Esophagus squamous epithelium (tissue), 5 donors: ENCODE data around the gene ZNF521. TPM values are rescaled to one million over a fixed set of nuclear protein-coding genes. Genes with fewer than 3 reads are reported as not detected.

Experiments used
- DNase-seq: peaks from one replicate; lab custom pipeline; 2025; lab: John Stamatoyannopoulos, UW
- H3K27ac ChIP-seq, 4 donors: fragments of 200-600 bp; sonication (generic); one replicate each; pipeline ENCODE4 v1.5.1; 2016 to 2019; ENCODE audit warnings: mild to moderate bottlenecking in 1 of 4
- H3K27me3 ChIP-seq, 4 donors: fragments of 200-600 bp; sonication (generic); 1 replicate in 3 of 4; 2 replicates in 1 of 4; pipeline versions ENCODE4 v1.5.1 to v1.6.0; 2017 to 2021; ENCODE audit warnings: antibody characterized with exemption in 1 of 4
- H3K36me3 ChIP-seq, 3 donors: fragments of 200-600 bp; sonication (generic); one replicate each; pipeline ENCODE4 v1.5.1; 2016 to 2019
- H3K4me1 ChIP-seq, 3 donors: fragments of 200-600 bp; sonication (generic); one replicate each; pipeline ENCODE4 v1.5.1; 2017 to 2019
- H3K4me3 ChIP-seq, 4 donors: fragments of 200-600 bp; sonication (generic); 1 replicate in 3 of 4; 2 replicates in 1 of 4; pipeline ENCODE4 v1.5.1; 2016 to 2019; ENCODE audit warnings: mild to moderate bottlenecking in 2 of 4, moderate library complexity in 1 of 4
- H3K9me3 ChIP-seq, 3 donors: fragments of 200-600 bp; sonication (generic); one replicate each; pipeline ENCODE4 v1.5.1; 2016 to 2019
- POLR2A ChIP-seq, 4 donors: fragments of 450-650 bp; IDR thresholded peaks; one replicate each; pipeline ENCODE4 v1.6.1; 2017; ENCODE audit warnings: antibody characterized with exemption in 4 of 4, mild to moderate bottlenecking in 4 of 4, moderate library complexity in 3 of 4
- WGBS, 2 donors: methylation state at CpG; one replicate each; pipeline ENCODE4 v1.1.5; 2018; 5-methylcytosine and 5-hydroxymethylcytosine counted together
- intact Hi-C: fragments of 100-400 bp; cut with DNase I; formaldehyde crosslinking; loops from one replicate; pipeline ENCODE4 v1.15.0; 2022
- total RNA-seq, 4 donors: library from RNA; depleted of rRNA; stranded (reverse); fragments of >200 nt; gene quantifications; one replicate each; pipeline ENCODE4 v1.1.0, GENCODE V29; 2016
- TF ChIP-seq, protein P1 (sequence below), 6 experiments: fragments of 450-650 bp in 4 of 6; fragments of 200-600 bp in 2 of 6; sonication (generic) in 2 of 6; IDR thresholded peaks; one replicate each; pipeline ENCODE4 v1.5.1; 2016 to 2019; ENCODE audit warnings: antibody characterized with exemption in 6 of 6, mild to moderate bottlenecking in 4 of 6, moderate library complexity in 4 of 6
- donor health status: DM: yes; HTN: yes; CAD: no.

ZNF521 gene
- total RNA-seq, 4 donors from 2014 or later = 0.68 to 11.3 (median 4.7) TPM

DNA sequence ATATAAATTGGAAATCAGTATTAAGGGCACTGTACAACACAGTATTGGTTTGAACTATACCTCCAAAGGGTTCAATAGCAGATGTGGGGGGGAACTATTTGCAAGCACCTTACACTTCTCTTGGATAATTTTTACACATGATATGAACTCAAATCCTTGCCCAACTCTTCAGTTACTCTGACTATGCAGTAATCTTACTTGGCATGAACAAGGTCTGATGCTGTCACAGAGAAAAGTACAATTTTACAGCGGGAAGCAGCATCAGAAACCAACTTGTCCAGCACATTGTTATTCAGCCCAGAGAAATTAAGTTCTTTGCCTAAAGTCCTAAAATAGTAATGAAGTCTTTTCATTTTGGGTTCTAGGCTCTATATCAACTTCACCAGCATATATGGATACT lies 98.2 kb downstream of the ZNF521 start:
- Histone ChIP-seq H3K9me3 (no peaks in the 10 kb centered on the region), H3K27ac (no peak overlapping the region), H3K36me3 (no peaks in the 10 kb centered on the region), H3K4me3 (no peak overlapping the region), H3K27me3 (no peaks in the 10 kb centered on the region), H3K4me1 (no peaks in the 10 kb centered on the region)
- TF ChIP-seq, protein P1, sequence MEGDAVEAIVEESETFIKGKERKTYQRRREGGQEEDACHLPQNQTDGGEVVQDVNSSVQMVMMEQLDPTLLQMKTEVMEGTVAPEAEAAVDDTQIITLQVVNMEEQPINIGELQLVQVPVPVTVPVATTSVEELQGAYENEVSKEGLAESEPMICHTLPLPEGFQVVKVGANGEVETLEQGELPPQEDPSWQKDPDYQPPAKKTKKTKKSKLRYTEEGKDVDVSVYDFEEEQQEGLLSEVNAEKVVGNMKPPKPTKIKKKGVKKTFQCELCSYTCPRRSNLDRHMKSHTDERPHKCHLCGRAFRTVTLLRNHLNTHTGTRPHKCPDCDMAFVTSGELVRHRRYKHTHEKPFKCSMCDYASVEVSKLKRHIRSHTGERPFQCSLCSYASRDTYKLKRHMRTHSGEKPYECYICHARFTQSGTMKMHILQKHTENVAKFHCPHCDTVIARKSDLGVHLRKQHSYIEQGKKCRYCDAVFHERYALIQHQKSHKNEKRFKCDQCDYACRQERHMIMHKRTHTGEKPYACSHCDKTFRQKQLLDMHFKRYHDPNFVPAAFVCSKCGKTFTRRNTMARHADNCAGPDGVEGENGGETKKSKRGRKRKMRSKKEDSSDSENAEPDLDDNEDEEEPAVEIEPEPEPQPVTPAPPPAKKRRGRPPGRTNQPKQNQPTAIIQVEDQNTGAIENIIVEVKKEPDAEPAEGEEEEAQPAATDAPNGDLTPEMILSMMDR (IDR thresholded peaks at IDR 0.05) = no peak
- no peak for TF ChIP-seq POLR2A (IDR thresholded peaks at IDR 0.05)
- no peak for DNase-seq
- intact Hi-C loops = no loop called here
- WGBS, 2 donors = 88 to 94% methylated on average over 1 of the region's 1 CpG

DNA sequence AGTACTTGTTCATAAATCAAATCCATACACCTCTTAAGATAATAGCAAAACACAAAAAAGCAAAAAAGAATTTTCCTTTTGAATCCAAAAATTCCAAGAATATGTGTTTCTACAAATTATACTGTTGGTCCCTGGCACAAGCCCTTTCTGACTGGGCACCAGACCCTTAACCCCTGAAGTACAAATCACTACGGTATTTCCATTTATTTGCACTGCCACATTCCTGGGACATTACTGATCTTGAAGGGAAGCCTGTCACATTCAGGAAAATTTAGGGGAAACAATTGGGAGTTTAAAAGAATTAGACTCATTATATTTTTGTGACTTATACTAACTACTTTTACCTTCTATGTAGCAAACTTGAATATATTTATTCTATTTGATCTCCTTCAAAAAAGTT lies 98.8 kb downstream of the ZNF521 start:
- DNase-seq = no peak
- no peaks in the 10 kb centered on the region for H3K36me3 ChIP-seq
- H3K27ac ChIP-seq = no peak overlapping the region
- no peak overlapping the region for H3K4me3 ChIP-seq
- TF ChIP-seq, protein P1 (IDR thresholded peaks at IDR 0.05) = no peak
- TF ChIP-seq POLR2A (IDR thresholded peaks at IDR 0.05) = no peak
- no peaks in the 10 kb centered on the region for H3K9me3 ChIP-seq
- 24 to 45% methylated on average over 1 of the region's 1 CpG for WGBS, 2 donors
- no peaks in the 10 kb centered on the region for H3K27me3 ChIP-seq
- intact Hi-C loops = no loop called here
- H3K4me1 ChIP-seq = no peaks in the 10 kb centered on the region

DNA sequence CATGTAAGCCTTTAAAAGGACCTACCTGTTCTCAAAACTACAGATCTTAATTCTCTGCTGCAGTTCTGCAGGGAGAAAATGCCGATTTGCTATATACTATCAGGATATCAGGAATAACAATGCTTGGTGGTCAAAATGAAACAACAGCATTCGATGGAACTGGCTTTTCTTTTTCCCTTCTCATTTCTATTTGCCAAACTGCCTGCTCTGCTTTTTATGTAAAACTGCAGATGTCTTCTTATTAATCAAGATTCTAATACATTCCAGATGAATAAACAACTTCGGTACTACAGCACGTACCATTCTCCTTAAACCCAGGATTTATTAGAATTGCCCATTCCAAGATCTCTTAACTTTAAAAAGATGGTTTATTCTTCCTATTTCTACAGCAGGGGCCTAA lies 100.9 kb downstream of the ZNF521 start:
- no peaks in the 10 kb centered on the region for H3K27me3 ChIP-seq
- WGBS, 2 donors = 78% methylated on average over 4 of the region's 4 CpGs
- no peaks in the 10 kb centered on the region for H3K4me1 ChIP-seq
- DNase-seq = no peak
- intact Hi-C loops = no loop called here
- TF ChIP-seq, protein P1 (IDR thresholded peaks at IDR 0.05) = no peak
- no peak for TF ChIP-seq POLR2A (IDR thresholded peaks at IDR 0.05)
- no peaks in the 10 kb centered on the region for H3K36me3 ChIP-seq
- H3K4me3 ChIP-seq = no peak overlapping the region
- H3K9me3 ChIP-seq = no peaks in the 10 kb centered on the region
- H3K27ac ChIP-seq = no peak overlapping the region

DNA sequence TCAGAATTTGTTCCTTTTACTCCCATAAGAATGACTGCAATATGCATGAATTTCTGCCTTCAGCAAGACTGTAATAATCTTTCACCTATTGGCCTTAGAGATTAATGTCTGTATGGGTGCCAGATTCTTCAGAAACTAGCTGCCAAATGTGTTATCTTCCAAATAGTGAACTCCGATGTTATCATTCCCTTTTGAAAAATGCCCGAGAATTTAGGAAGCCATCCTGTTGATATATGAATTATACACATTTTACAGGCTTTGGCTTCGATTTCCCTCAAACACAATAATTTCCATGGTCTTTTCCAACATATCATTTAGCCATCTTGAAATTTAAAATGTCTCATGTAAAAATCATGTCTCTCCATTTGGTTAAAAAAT lies 101.5 kb downstream of the ZNF521 start:
- intact Hi-C loops = no loop called here
- Histone ChIP-seq H3K9me3 (no peaks in the 10 kb centered on the region), H3K27ac (no peak overlapping the region), H3K27me3 (no peaks in the 10 kb centered on the region), H3K4me1 (no peaks in the 10 kb centered on the region), H3K4me3 (no peak overlapping the region), H3K36me3 (no peaks in the 10 kb centered on the region)
- TF ChIP-seq, protein P1 (IDR thresholded peaks at IDR 0.05) = no peak
- TF ChIP-seq POLR2A (IDR thresholded peaks at IDR 0.05) = no peak
- no peak for DNase-seq
- WGBS, 2 donors = 42 to 61% methylated on average over 3 of the region's 3 CpGs

DNA sequence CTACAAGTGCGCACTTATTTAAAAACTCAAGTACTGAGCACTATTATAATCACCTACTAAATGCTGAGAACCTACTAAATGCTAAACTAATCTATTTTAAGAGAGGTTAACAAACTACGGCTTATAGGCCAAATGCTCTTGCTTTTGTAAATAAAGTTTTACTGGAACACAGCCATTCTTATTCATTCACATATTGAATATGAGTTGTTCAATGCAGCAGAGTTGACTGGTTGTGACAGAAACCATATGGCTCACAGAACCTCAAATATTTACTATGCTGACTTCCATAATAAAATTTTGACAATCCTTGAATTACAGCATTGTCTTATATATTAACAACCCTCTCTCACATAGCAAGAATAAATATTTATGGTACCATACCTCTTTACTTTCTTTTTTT lies 103.2 kb downstream of the ZNF521 start:
- 88 to 90% methylated on average over 2 of the region's 2 CpGs for WGBS, 2 donors
- no peak overlapping the region for H3K27ac ChIP-seq
- H3K4me3 ChIP-seq = no peak overlapping the region
- TF ChIP-seq POLR2A (IDR thresholded peaks at IDR 0.05) = no peak
- TF ChIP-seq, protein P1 (IDR thresholded peaks at IDR 0.05) = no peak
- no peak for DNase-seq
- H3K27me3 ChIP-seq = no peaks in the 10 kb centered on the region
- intact Hi-C loops = no loop called here
- H3K9me3 ChIP-seq = no peaks in the 10 kb centered on the region
- no peaks in the 10 kb centered on the region for H3K4me1 ChIP-seq
- no peaks in the 10 kb centered on the region for H3K36me3 ChIP-seq
